Stimulated activated CD8-positive, alpha-beta memory T cell treated with anti-CD3 and anti-CD28 coated beads, Interleukin-12 subunit alpha, Interleukin-12 subunit beta, amount 100 ng/mL, for 24 hours (primary cell): ENCODE results near the gene SAA1.
"Not testable (repeated sequence)": the region's sequence is repeated elsewhere in the genome, so short reads cannot be mapped to it uniquely, and the experiment has no call there.

Experiments
- DNase-seq: peaks from one replicate; pipeline ENCODE4 v3.0.0-alpha.2; 2020; ENCODE audit errors: extremely low read depth

SAA1 gene

DNA sequence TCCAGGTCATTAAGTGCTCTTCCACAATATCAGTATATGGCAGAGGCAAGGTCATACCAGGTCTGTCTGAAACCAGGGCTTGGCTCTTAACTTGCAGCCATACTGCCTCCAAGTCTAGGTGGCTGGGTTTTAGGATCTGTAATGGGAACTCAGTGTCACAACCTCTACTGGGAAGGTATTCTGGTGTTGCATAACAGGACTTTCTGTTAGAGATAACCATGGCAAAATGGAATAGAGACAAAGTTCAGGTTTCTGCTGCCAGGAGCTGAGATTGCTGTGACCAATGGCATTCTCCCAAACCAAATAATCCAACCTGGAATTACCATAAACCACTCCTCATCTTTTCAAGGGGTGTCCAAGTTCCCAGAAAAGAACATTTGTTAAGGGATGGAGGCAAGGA is 6.8 kb upstream of the SAA1 start:
- DNase-seq, result no peak

DNA sequence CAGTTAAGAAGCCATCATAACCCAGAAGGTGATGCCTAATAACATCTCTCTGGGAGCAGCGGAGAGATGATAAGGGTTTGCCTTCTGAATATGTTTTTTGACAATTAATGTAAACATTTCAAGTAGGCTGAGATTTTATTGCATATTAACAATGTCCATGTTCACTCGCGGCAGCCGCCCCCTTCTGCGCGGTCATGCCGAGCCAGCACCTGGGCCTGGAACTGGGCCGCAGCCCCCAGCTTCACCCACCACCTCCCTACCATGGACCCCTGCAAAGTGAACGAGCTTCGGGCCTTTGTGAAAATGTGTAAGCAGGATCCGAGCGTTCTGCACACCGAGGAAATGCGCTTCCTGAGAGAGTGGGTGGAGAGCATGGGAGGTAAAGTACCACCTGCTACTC is 4.3 kb upstream of the SAA1 start:
- DNase-seq, result no peak

DNA sequence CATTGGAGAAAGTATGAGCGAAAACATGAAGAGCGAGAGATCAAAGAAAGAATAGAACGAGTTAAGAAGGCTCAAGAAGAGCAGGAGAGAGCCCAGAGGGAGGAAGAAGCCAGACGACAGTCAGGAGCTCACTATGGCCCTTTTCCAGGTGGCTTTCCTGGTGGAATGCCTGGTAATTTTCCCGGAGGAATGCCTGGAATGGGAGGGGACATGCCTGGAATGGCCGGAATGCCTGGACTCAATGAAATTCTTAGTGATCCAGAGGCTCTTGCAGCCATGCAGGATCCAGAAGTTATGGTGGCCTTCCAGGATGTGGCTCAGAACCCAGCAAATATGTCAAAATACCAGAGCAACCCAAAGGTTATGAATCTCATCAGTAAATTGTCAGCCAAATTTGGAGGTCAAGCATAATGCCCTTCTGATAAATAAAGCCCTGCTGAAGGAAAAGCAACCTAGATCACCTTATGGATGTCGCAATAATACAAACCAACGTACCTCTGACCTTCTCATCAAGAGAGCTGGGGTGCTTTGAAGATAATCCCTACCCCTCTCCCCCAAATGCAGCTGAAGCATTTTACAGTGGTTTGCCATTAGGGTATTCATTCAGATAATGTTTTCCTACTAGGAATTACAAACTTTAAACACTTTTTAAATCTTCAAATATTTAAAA is 3.2 kb upstream of the SAA1 start:
- not testable (repeated sequence) for DNase-seq

DNA sequence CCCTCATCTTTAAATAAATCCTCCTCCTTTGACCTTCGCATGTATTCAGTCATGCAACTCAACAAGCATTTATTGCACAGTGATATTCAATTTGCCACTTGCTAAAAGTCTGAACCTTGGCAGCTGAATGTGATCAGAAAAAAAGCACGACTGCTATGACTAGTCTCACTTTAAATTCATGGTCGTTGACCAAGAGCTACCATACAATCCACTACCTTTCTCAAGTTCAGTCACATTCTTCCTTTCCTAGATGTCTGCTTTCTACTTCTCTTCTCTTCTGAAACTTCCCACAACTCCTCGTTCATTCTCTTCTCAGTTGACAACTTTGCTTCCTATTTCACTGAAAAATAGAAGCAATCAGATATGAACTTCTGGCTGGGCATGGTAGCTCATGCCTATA is 2.0 kb upstream of the SAA1 start:
- no peak for DNase-seq

DNA sequence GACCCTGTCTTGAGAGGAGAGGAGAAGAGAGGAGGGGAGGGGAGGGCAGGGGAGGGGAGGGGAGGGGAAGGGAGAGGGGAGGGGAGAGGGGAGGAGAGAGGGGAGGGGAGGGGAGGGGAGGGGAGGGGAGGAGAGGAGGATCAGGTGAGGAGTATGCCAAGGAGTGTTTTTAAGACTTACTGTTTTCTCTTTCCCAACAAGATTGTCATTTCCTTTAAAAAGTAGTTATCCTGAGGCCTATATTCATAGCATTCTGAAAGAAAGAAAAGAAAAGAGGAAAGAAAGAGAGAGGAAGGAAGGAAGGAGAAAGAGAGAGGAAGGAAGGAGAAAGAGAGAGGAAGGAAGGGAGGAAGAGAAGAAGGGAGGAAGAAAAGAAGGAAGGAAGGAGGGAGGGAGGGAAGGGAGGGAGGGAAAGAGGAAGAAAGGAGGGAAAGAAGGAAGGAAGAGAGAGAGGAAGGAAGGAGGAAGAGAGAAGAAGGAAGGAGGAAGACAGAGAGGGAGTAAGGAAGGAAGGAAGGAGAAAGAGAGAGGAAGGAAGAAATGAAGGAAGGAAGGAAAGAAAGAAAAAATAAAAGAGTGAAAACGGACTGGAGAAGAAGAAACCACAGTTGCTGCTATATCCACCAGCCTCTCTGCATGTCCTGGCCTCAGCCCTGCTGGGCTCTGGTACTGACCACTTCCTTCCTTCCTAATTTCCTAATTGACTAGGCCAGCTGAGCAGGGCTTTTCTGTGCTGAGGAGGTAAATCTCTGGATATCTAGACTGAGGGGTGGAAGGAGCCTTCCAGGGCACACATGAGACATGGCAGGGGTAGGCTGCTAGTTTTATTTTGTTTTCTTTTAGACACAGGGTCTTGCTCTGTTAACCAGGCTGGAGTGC is 1.1 kb upstream of the SAA1 start:
- no peak for DNase-seq

DNA sequence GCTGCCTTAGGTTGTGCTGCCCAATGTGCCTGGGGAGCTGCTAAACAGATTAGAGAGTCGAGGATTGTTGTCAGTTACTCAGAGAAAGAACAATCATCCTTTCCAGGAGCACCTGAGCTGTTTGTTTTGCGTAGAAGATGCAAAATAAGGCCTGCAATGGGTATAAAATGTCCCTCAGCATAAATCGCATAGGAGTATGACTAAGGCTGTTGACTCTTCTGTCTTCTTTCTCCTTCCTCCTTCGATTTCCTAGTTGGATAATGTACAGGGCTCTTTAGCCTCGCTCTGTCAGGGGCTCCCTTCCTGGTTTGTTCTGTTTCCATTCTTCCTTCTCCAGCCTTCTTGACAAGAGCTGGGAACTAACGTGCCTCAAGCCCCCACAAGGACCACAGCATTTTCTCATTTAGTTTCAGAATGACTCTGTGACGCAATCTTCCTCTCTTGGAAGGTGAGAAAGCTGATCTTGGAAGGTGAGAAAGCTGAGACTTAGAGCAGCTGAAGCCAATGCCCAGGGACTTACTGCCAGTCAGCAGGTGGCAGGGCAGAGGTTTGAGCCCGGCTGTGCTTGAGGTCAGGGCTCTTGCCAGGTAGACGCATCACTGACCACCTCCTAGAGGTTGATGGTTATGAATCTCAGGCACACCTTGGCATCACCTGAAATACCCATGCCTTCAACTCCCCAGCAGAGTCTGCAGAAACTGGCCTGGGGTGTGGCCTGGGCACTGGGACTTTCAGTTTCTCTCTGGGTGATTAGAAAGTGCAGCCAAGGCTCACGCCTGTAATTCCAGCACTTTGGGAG is 1.5 kb downstream of the SAA1 start:
- not testable (repeated sequence) for DNase-seq

DNA sequence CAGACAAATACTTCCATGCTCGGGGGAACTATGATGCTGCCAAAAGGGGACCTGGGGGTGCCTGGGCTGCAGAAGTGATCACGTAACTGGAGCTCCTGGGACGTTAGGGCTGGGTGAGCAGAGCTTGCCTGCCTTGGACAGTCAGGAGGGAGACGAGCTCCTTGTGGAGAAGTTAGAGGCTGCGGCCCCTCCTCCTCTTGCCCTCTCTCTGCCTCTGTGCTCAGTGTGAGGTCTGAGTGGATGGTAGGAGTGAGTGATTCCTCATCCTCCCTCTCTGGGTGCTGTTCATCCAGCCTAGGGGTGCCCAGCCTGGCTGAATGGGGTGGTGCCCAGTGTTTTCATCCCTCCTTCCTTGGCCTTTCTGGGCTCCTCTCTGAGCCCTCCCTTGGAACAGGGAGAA is 3.2 kb downstream of the SAA1 start:
- DNase-seq, result not testable (repeated sequence)

DNA sequence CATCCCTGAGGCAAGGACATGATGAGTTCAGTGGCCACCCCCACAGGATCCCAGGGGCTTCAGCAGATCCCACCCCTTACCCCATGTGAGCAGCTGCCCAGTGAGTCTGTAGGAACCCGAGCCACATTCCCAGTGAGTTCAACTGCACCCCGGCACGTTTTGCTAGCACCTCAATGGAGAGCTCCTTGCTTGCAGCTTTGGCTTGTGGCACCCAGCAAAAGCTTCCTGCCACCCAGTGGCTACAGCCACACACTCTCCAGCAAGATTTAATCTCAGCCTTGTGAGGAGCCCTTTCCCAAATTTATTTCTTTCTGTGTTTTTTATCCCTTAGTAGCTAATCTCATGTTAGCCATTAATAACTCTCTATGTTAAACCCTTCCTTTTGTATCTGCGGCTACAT is 4.0 kb downstream of the SAA1 start:
- no peak for DNase-seq

DNA sequence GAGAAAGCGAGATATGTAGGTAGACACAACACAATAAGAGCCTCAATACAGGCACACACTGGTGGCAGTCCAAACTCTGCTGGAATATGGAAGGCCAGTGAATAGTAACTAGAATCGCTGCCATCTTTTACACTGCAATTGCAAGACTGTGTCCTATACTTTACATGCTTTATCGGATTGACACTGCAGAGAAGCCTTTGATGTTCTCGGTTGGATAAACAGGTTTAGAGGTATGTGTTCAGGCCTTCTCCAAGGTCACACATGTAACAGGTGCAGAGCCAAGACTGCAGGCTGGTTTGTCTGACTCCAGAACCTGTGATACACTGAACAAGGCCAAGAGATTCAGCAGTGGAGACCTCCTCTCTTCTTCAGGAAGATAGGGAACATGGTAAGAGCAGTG is 5.1 kb downstream of the SAA1 start:
- DNase-seq, result no peak

DNA sequence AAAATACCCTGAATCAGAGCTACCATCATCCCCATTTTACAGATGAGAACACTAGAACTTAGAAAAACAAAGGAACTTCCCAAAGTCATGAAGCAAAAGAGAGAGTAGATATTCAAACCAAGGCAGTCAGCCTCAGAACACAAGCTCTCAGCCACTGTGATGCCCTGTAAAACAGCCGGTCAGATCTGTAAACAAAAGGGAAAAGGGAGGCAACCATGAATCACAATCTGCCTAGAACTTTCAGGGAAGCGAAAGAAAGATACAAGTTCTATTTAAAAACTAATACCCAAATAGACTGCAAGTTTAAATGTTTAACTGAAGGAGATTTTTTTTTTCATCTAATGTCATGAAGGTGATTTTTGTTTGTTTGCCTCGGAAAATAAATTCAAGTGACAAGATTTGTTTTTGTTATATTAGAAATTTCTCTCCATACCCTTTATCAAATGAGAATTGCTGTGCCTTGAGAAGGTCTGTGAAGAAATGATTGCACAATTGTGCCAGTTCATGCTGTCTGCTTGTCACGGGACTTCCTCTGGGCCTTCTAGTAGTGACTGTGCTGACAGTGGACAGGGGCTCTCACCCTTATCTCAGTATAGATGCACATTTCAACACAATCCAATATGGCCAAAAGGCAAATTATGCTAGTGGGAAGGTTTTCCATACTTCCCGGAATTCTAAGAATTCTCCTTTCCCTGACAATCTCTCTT is 11.7 kb downstream of the SAA1 start:
- no peak for DNase-seq

DNA sequence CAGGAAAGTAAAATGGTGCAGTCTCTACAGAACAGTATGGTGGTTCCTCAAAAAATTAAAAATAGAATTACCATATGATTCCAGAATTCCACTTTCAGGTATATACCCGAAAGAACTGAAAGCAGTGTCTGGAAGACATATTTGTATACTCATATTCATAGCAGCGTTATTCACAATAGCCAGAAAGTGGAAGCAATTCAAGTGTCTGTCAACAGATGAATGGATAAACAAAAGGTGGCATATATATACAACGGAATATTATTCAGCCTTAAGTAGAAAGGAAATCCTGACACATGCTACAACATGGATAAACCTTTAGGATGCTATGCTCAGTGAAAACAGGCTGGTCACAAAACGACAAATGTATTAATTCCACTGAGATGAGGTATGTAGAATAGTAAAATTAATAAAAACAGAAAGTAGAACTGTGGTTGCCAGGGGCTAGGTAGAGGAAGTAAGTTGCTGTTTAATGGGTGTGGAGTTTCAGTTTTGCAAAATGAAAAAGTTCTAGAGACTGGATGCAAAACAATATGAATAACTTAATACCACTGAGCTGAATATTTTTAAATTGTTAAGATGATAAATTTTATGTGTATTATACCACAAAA is 14.5 kb downstream of the SAA1 start:
- no peak for DNase-seq

DNA sequence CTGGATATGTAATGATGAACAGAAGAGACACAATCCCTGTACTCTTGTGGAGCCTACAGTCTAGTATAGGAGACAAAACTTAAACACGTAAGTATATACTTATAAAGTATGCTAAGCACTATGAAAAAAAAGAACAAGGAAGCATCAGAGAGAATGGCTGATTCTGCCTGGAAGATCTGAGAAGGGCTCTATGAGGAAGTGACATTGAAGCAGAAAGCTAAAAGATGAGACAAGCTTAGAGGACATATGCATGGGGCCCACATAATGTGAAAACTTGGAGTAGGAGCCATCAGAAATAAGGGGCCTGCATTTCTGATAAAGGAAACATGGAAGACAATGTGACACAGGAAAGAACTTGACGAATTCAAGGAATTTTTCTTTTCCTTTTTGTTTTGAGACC is 16.6 kb downstream of the SAA1 start:
- DNase-seq, result no peak

DNA sequence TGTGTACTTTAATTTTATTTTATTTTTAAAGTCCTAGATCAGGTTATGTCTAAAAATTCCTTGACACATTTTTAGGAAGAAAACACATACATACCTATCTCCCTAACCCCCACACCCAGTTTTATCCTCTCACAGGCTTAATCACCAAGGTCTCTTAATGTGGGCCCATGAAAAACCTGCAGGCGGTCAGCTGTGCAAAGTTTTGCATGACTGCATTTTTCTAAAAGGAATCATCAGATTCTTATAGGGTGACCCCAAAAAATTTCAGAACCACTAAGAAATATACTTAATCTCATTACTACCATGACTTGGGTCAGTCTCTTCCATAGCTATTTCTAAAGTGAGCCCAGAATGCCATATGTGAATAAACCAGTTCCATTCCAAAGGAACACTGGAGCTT is 19.8 kb downstream of the SAA1 start:
- no peak for DNase-seq

DNA sequence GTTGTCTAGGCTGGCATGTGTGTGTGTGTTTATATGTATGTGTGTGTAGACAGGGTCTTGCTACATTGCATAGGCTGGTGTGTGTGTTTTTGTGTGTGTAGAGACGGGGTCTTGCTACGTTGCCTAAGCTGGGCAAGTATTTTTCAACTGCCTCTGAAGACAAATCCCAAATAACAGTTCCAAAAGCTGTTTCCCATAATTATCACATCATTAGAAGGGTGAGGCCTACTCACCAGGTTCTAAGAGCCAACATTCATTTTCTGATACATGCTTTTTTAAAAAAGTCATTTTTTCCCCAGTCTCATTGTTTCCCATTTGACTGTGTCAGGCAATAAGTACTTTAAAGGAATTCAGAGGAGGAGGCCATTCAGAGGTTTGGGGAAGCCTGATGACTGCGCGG is 22.8 kb downstream of the SAA1 start:
- DNase-seq, result no peak

DNA sequence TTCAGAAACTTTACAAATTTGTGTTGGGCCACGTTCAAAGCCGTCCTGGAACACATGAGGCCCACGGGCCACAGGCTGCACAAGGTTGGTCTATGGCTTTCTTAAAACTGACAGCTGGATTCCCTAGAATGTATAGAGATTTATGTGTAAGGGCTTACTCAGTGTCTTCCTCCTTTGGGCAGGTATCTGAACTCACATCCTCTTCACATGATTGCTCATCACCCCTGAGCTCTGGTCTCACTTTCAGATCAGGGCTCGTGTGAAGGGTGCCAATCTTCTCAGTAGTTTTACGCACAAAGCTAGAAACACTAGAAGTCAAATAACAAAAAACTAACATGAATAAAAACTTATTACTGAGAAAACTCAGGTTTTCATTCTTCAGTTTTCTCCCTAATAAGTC is 28.8 kb downstream of the SAA1 start:
- no peak for DNase-seq

DNA sequence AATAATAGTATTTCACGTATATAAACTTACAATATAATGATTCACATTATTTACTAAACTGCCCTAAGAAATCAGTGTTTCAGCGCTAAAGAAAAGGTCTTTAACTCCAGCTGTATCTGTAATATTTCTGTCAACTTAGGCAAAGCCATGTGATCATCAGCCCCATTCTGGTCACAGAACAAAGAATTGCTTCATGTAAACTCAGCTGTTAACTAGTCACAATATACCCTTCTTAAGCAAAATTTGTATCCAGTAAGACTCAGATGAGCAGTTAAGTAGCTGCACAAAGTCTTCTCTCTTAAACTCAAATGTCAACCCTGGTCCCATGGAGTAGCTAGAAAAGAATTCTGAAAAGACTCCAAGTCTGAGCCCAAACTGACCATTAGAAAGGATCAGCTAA is 29.3 kb downstream of the SAA1 start:
- no peak for DNase-seq

DNA sequence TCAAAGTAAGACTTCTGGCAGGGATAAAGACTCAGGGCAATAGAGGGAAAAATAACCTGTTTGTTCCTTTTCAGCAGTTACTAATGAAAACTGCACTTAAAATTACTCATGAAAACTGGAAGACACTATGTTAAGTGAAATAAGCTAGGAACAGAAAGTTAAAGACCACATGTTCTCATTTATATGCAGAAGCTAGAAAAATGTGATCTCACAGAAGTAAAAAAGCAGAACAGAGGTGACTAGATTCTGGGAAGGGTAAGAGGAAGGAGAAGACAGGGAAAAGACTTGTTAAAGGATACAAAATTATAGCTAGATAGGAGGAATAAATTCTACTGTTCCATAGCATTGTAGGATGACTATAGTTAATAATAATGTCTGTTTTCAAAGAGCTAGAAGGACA is 33.7 kb downstream of the SAA1 start:
- no peak for DNase-seq

DNA sequence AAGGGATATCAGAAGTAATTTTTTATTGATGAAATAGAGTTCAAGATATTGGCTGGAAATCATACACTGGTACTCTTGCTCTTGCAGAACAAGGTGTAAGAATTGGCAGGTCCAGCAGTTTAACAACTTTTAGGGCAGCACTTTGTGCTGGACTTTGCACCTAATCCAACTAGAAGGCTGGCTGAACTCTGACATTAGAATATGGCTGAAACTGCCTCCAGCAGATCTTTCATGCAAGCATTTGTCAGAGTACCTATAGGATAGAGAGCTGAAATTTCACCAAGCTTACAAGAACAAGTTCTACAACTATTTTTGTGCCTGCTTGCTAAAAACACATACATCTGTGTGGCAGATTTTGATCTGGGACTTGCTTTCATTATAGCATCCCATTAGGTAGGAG is 38.7 kb downstream of the SAA1 start:
- no peak for DNase-seq

DNA sequence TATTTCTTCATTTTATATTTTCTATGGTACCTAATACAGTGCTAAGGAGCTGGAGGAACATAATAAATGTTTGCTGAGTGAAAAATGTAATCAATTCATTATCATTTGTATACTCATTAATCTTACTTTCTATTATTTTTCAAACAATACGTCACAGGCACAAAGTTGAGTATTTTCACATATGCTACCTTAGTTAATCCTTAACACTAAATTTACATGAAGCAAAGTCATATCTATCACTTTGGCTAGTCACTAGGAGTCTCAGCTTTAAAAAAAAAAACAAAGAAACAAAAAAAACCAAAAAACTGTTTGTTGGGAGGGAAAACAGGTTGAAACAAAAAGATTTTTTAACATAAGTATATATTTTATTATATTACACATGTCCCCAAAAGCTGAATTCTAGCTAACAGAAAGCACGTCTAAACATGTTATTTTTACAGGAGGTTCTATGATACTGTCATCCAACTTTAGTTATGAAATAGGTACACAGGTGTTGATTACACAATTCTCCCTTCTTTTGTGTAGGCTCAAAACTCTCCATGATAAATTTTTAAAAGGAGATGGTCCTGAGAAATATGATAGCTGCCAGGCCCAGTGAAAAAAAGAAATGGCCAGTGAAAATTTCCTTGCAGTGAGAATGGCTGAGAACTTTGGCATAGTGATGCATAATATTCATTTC is 41.5 kb downstream of the SAA1 start:
- DNase-seq, result no peak

DNA sequence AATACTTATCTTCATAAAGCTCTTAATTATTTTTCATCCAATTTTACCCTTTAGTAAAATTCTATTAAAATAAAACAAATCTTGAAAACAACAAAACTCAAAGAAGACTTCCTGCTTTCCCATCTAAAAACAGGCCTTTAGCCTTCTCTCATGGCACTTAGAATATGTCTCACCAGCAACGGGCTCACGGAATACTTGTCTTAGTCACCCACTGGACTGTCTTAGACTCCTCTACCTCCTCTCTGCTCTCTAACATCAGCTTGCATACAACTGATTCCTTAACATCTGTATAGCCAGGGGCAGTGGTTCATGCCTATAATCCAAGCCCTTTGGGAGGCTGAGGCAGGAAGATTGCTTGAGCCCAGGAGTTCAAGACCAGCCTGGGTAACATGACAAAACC is 42.2 kb downstream of the SAA1 start:
- DNase-seq, result no peak

DNA sequence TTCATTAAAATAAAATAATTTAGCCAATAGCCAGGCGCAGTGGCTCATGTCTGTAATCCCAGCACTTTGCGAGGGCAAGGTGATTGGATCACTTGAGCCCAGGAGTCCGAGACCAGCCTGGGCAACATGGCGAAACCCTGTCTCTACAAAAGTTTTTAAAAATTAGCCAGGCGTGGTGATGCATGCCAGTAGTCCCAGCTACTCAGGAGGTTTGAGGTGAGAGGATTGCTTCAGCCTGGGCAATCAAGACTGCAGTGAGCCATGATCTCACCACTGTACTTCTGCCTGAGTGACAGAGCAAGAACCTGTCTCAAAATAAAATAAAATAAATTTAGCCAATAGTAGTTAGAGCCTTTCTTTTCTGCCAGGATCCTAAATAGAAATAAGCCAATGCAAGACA is 43.6 kb downstream of the SAA1 start:
- DNase-seq, result no peak
